Measurements from ENCODE around the gene NAB2. TPM values are rescaled to one million over a fixed set of nuclear protein-coding genes. Genes with fewer than 3 reads are reported as not detected.

Gene NAB2
- total and polyA plus RNA-seq, 9 of the 15 experiments (the other 6 are each of a cell fraction or from before 2014, with no cell fraction given) = 0.45 to 40.9 (median 20.4) TPM

DNA sequence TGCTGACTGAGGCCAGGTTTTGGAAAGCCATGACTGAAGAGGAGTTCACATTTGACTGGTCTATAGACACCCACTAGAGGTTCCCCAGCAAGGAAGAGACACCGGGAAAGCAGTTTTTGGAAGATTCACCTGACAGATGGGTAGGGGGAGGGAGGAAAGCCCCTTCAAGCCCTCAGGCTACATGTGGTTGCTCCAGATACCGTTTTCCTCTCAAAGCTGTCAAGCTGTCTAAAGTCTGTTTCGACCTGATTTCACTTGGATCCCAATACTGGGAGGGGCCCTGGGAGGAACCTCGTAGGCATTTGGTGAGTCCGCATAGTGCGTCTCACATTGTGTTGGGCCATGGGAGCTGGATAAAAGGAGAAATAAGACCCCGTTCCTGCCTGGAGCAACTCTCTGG lies 37.6 kb downstream of the NAB2 start (continued):
- TF ChIP-seq HMBOX1 (IDR thresholded peaks at IDR 0.05) (no peak), CAMTA2 (CRISPR knock-in tag; conservative IDR thresholded peaks at IDR 0.05) (no peak), SAFB (IDR thresholded peaks at IDR 0.05; ENCODE audit: borderline replicate concordance, low read depth, low read length) (no peak), IRF2 (CRISPR knock-in tag; IDR thresholded peaks at IDR 0.05) (no peak), EHMT2 (IDR thresholded peaks at IDR 0.05) (no peak), MCM3 (IDR thresholded peaks at IDR 0.05) (no peak), CHCHD3 (CRISPR knock-in tag; IDR thresholded peaks at IDR 0.05) (no peak), SMARCB1 (IDR thresholded peaks at IDR 0.05; ENCODE audit: insufficient read length, low read depth) (no peak), FOXM1 (IDR thresholded peaks at IDR 0.05; ENCODE audit: low read depth) (no peak), FOXM1 (CRISPR knock-in tag; IDR thresholded peaks at IDR 0.05; ENCODE audit: low read depth) (no peak), ZNF23 (CRISPR knock-in tag; IDR thresholded peaks at IDR 0.05) (no peak), ARID1B (IDR thresholded peaks at IDR 0.05) (peak; percentile 69), ZNF589 (CRISPR knock-in tag; IDR thresholded peaks at IDR 0.05; ENCODE audit: low read depth) (no peak), TCF3 (CRISPR knock-in tag; IDR thresholded peaks at IDR 0.05) (peak; percentile 81), NCOR1 (IDR thresholded peaks at IDR 0.05) (peak; percentile 40; the same call in 1 of the 2 replicates), NCOA4 (IDR thresholded peaks at IDR 0.05; ENCODE audit: partially characterized antibody) (no peak), ZBTB33 (CRISPR knock-in tag; IDR thresholded peaks at IDR 0.05) (no peak)
- TF ChIP-seq, protein P1, sequence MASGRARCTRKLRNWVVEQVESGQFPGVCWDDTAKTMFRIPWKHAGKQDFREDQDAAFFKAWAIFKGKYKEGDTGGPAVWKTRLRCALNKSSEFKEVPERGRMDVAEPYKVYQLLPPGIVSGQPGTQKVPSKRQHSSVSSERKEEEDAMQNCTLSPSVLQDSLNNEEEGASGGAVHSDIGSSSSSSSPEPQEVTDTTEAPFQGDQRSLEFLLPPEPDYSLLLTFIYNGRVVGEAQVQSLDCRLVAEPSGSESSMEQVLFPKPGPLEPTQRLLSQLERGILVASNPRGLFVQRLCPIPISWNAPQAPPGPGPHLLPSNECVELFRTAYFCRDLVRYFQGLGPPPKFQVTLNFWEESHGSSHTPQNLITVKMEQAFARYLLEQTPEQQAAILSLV (tag; IDR thresholded peaks at IDR 0.05) = no peak
- TF ChIP-seq, protein P2, sequence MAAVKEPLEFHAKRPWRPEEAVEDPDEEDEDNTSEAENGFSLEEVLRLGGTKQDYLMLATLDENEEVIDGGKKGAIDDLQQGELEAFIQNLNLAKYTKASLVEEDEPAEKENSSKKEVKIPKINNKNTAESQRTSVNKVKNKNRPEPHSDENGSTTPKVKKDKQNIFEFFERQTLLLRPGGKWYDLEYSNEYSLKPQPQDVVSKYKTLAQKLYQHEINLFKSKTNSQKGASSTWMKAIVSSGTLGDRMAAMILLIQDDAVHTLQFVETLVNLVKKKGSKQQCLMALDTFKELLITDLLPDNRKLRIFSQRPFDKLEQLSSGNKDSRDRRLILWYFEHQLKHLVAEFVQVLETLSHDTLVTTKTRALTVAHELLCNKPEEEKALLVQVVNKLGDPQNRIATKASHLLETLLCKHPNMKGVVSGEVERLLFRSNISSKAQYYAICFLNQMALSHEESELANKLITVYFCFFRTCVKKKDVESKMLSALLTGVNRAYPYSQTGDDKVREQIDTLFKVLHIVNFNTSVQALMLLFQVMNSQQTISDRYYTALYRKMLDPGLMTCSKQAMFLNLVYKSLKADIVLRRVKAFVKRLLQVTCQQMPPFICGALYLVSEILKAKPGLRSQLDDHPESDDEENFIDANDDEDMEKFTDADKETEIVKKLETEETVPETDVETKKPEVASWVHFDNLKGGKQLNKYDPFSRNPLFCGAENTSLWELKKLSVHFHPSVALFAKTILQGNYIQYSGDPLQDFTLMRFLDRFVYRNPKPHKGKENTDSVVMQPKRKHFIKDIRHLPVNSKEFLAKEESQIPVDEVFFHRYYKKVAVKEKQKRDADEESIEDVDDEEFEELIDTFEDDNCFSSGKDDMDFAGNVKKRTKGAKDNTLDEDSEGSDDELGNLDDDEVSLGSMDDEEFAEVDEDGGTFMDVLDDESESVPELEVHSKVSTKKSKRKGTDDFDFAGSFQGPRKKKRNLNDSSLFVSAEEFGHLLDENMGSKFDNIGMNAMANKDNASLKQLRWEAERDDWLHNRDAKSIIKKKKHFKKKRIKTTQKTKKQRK (IDR thresholded peaks at IDR 0.05; ENCODE audit: borderline replicate concordance, low read depth, low read length) = no peak
- TF ChIP-seq, protein P3, sequence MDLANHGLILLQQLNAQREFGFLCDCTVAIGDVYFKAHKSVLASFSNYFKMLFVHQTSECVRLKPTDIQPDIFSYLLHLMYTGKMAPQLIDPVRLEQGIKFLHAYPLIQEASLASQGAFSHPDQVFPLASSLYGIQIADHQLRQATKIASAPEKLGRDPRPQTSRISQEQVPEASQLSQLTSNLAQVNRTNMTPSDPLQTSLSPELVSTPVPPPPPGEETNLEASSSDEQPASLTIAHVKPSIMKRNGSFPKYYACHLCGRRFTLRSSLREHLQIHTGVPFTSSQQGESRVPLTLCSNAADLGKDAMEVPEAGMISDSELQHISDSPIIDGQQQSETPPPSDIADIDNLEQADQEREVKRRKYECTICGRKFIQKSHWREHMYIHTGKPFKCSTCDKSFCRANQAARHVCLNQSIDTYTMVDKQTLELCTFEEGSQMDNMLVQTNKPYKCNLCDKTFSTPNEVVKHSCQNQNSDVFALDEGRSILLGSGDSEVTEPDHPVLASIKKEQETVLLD (IDR thresholded peaks at IDR 0.05) = no peak
- TF ChIP-seq, protein P4, sequence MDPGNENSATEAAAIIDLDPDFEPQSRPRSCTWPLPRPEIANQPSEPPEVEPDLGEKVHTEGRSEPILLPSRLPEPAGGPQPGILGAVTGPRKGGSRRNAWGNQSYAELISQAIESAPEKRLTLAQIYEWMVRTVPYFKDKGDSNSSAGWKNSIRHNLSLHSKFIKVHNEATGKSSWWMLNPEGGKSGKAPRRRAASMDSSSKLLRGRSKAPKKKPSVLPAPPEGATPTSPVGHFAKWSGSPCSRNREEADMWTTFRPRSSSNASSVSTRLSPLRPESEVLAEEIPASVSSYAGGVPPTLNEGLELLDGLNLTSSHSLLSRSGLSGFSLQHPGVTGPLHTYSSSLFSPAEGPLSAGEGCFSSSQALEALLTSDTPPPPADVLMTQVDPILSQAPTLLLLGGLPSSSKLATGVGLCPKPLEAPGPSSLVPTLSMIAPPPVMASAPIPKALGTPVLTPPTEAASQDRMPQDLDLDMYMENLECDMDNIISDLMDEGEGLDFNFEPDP (CRISPR knock-in tag; IDR thresholded peaks at IDR 0.05) = no peak

All from K562 (cell line).